K562 (cell line): ENCODE results near the gene MED20. TPM values are rescaled to one million over a fixed set of nuclear protein-coding genes. Genes with fewer than 3 reads are reported as not detected.
A peak's percentile ranks its signal among the peaks of the same experiment; 100 is the strongest.

Experiments used
- ATF1 ChIP-seq, 2 experiments: fragments of 450-650 bp in 1 of 2; IDR thresholded peaks; 2 replicates each; pipeline ENCODE4 v1.6.1; 2016; ENCODE audit warnings: missing compliant biosample characterization in 1 of 2, missing genetic modification characterization in 1 of 2
- BCL6 ChIP-seq: fragments of 250-450 bp; sonication (Bioruptor Pico); IDR thresholded peaks from 2 replicates; pipeline ENCODE4 v1.4.0; 2020
- CBX2 ChIP-seq: fragments of 200-600 bp; sonication (generic); IDR thresholded peaks from one replicate; pipeline ENCODE4 v1.6.1; 2012; ENCODE audit warnings: mild to moderate bottlenecking, low read length, inconsistent platforms; ENCODE audit not compliant: insufficient read depth, poor library complexity, severe bottlenecking
- FOXM1 ChIP-seq, 2 experiments: fragments of 450-650 bp in 1 of 2; sonication (generic) in 1 of 2; formaldehyde crosslinking in 1 of 2; IDR thresholded peaks; 2 replicates each; pipeline versions ENCODE4 v1.6.1 to v1.9.0; 2017 to 2022; ENCODE audit warnings: low read depth in 2 of 2, mild to moderate bottlenecking in 2 of 2, missing genetic modification reagents in 1 of 2, moderate library complexity in 1 of 2
- HDAC2 ChIP-seq: fragments of 450-650 bp; IDR thresholded peaks from 2 replicates; pipeline ENCODE4 v1.6.1; 2016; ENCODE audit warnings: mild to moderate bottlenecking
- KLF1 ChIP-seq: fragments of 450-650 bp; IDR thresholded peaks from 2 replicates; pipeline ENCODE4 v1.6.1; 2016; ENCODE audit warnings: missing genetic modification characterization, missing compliant biosample characterization
- MGA ChIP-seq: fragments of 450-650 bp; IDR thresholded peaks from 2 replicates; pipeline ENCODE4 v1.6.1; 2016; ENCODE audit warnings: mild to moderate bottlenecking, moderate library complexity
- PATZ1 ChIP-seq: fragments of 250-450 bp; sonication (Bioruptor Pico); IDR thresholded peaks from 2 replicates; pipeline ENCODE4 v1.5.0; 2020; ENCODE audit warnings: mild to moderate bottlenecking, borderline replicate concordance
- ZBTB17 ChIP-seq: fragments of 450-650 bp; formaldehyde crosslinking; IDR thresholded peaks from 2 replicates; pipeline ENCODE4 v1.4.0; 2020; ENCODE audit warnings: mild to moderate bottlenecking
- ZFP1 ChIP-seq: fragments of 450-650 bp; formaldehyde crosslinking; IDR thresholded peaks from 2 replicates; pipeline ENCODE4 v1.4.0; 2020; ENCODE audit warnings: mild to moderate bottlenecking, mixed read lengths
- ZNF274 ChIP-seq: IDR thresholded peaks from 2 replicates; pipeline ENCODE4 v1.6.1; 2011; ENCODE audit warnings: low read depth, mild to moderate bottlenecking, low read length, moderate library complexity, borderline replicate concordance
- ZNF282 ChIP-seq: sonication (generic); formaldehyde crosslinking; IDR thresholded peaks from 2 replicates; pipeline ENCODE4 v1.8.1; 2023; ENCODE audit warnings: missing genetic modification reagents
- ZNF507 ChIP-seq: conservative IDR thresholded peaks from 2 replicates; pipeline ENCODE4 v1.6.1; 2017; ENCODE audit warnings: missing genetic modification characterization, missing compliant biosample characterization
- polyA plus RNA-seq, 8 experiments: library from polyadenylated mRNA; depleted of rRNA in 4 of 8; stranded (reverse) in 5 of 8; unstranded in 3 of 8; fragments of >200 nt; fragmentation: Nextera tagmentation in 2 of 8; fragmentation: Illumina TruSeq in 1 of 8; extraction: Ambion mirVana in 2 of 8; extraction: Trizol in 1 of 8; gene quantifications; 2 replicates each; pipeline versions ENCODE4 v1.2.1 to v1.2.3, GENCODE V29; 2011 to 2014; ENCODE audit warnings: inconsistent platforms in 1 of 8, missing spikeins in 1 of 8
- total RNA-seq, 7 experiments: library from RNA; depleted of rRNA in 6 of 7; stranded (reverse); fragments of >200 nt in 6 of 7; fragmentation: Illumina TruSeq in 2 of 7; extraction: Trizol in 2 of 7; gene quantifications; 2 replicates each; pipeline versions ENCODE4 v1.2.1 to v1.2.3, GENCODE V29; 2011 to 2021; ENCODE audit warnings: low replicate concordance in 1 of 7

MED20 gene
- total and polyA plus RNA-seq, 9 of the 15 experiments (the other 6 are each of a cell fraction or from before 2014, with no cell fraction given): 27.3 to 80.9 (median 46.0) TPM

GRCh38 chr6:41894366-41895299, 26.3 kb downstream of the MED20 start (continued):
- TF ChIP-seq FOXM1 (IDR thresholded peaks at IDR 0.05; ENCODE audit: low read depth): no peak
- no peak for TF ChIP-seq FOXM1 (CRISPR knock-in tag; IDR thresholded peaks at IDR 0.05; ENCODE audit: low read depth)
- no peak for TF ChIP-seq PATZ1 (CRISPR knock-in tag)
- no peak for TF ChIP-seq KLF1
- TF ChIP-seq ZNF274: no peak
- no peak for TF ChIP-seq ATF1 (CRISPR knock-in tag; IDR thresholded peaks at IDR 0.05)
- no peak for TF ChIP-seq ATF1 (tag; IDR thresholded peaks at IDR 0.05)
- no peak for TF ChIP-seq ZNF507 (tag)
- no peak for TF ChIP-seq ZFP1 (CRISPR knock-in tag)
- no peak for TF ChIP-seq ZNF282
- TF ChIP-seq CBX2: no peak
- TF ChIP-seq ZBTB17 (CRISPR knock-in tag): no peak
- no peak for TF ChIP-seq BCL6 (CRISPR knock-in tag)
- no peak for TF ChIP-seq MGA
- 0 out of 2 replicates have a peak, but pooled peaks have one; percentile 40 for TF ChIP-seq HDAC2
